Neural cell (in vitro differentiated cells): Measurements from ENCODE around the gene RASD2. TPM values are rescaled to one million over a fixed set of nuclear protein-coding genes. Genes with fewer than 3 reads are reported as not detected.

Experiments
- H2AFZ ChIP-seq: fragments of 200-600, 300-800 bp; sonication (generic), shearing (Covaris generic); 2 replicates; pipeline ENCODE4 v1.6.0; 2014; ENCODE audit warnings: low read depth, mild to moderate bottlenecking, antibody characterized with exemption, low read length, moderate library complexity
- H3F3A ChIP-seq: fragments of 200-600 bp; shearing (Covaris generic); 2 replicates; pipeline ENCODE4 v1.6.1; 2016; ENCODE audit warnings: mild to moderate bottlenecking, moderate library complexity, mixed read lengths, antibody characterized with exemption, low read length; ENCODE audit not compliant: insufficient read depth, poor library complexity, severe bottlenecking
- H3K27ac ChIP-seq: fragments of 200-600, 300-800 bp; sonication (generic), shearing (Covaris generic); 2 replicates; pipeline ENCODE4 v1.5.1; 2014; ENCODE audit warnings: mild to moderate bottlenecking, low read length, moderate library complexity
- H3K27me3 ChIP-seq: fragments of 300-800, 200-600 bp; sonication (generic), shearing (Covaris generic); 2 replicates; pipeline ENCODE4 v1.6.0; 2014; ENCODE audit warnings: mild to moderate bottlenecking, low read depth, low read length, moderate library complexity; ENCODE audit not compliant: insufficient read depth
- H3K36me3 ChIP-seq: fragments of 300-800, 200-600 bp; sonication (generic), shearing (Covaris generic); 2 replicates; pipeline ENCODE4 v1.5.1; 2014; ENCODE audit warnings: mild to moderate bottlenecking, antibody characterized with exemption, low read length, moderate library complexity; ENCODE audit not compliant: insufficient read depth
- H3K4me2 ChIP-seq: fragments of 300-800, 200-600 bp; sonication (generic), shearing (Covaris generic); 2 replicates; pipeline ENCODE4 v1.6.0; 2014; ENCODE audit warnings: mild to moderate bottlenecking, low read length
- H3K4me3 ChIP-seq: fragments of 300-800, 200-600 bp; sonication (generic), shearing (Covaris generic); 2 replicates; pipeline ENCODE4 v1.5.1; 2014; ENCODE audit warnings: mild to moderate bottlenecking, low read length, moderate library complexity
- H3K79me2 ChIP-seq: fragments of 200-600 bp; shearing (Covaris generic); replicated peaks from 2 replicates; pipeline ENCODE4 v1.6.0; 2014; ENCODE audit warnings: mild to moderate bottlenecking, low read length, moderate library complexity; ENCODE audit not compliant: insufficient read depth
- H3K9ac ChIP-seq: fragments of 300-800, 200-600 bp; sonication (generic), shearing (Covaris generic); 2 replicates; pipeline ENCODE4 v1.6.1; 2016; ENCODE audit warnings: mild to moderate bottlenecking, low read length, mixed read lengths
- H3K9me2 ChIP-seq: fragments of 200-600 bp; shearing (Covaris generic); 2 replicates; pipeline ENCODE4 v1.6.1; 2016; ENCODE audit warnings: mild to moderate bottlenecking, low read length, mixed read lengths; ENCODE audit not compliant: insufficient read depth
- H3K9me3 ChIP-seq: fragments of 200-600, 300-800 bp; sonication (generic), shearing (Covaris generic); 2 replicates; pipeline ENCODE4 v1.6.1; 2016; ENCODE audit warnings: mild to moderate bottlenecking, mixed run types, low read length, moderate library complexity, mixed read lengths
- H4K20me1 ChIP-seq: fragments of 200-600 bp; shearing (Covaris generic); 2 replicates; pipeline ENCODE4 v1.6.1; 2016; ENCODE audit warnings: mild to moderate bottlenecking, mixed run types; ENCODE audit not compliant: insufficient read depth
- EP300 ChIP-seq: fragments of 450-650 bp; conservative IDR thresholded peaks from 2 replicates; pipeline ENCODE4 v1.6.1; 2014; ENCODE audit warnings: antibody characterized with exemption, mild to moderate bottlenecking, moderate library complexity; ENCODE audit not compliant: poor library complexity, severe bottlenecking
- EZH2 ChIP-seq: fragments of 200-600, 300-800 bp; shearing (Covaris generic), sonication (generic); IDR thresholded peaks from 2 replicates; pipeline ENCODE4 v1.6.1; 2014; ENCODE audit warnings: antibody characterized with exemption, low read length, borderline replicate concordance, mild to moderate bottlenecking; ENCODE audit not compliant: insufficient read depth, poor library complexity, severe bottlenecking
- MXI1 ChIP-seq: fragments of 450-650 bp; conservative IDR thresholded peaks from 2 replicates; pipeline ENCODE4 v1.6.1; 2014; ENCODE audit warnings: antibody characterized with exemption, mild to moderate bottlenecking; ENCODE audit not compliant: poor library complexity, severe bottlenecking
- POLR2AphosphoS5 ChIP-seq: IDR thresholded peaks from 2 replicates; pipeline ENCODE4 v1.6.1; 2012
- RAD21 ChIP-seq: fragments of 450-650 bp; conservative IDR thresholded peaks from 2 replicates; pipeline ENCODE4 v1.6.1; 2014; ENCODE audit warnings: antibody characterized with exemption, mild to moderate bottlenecking, moderate library complexity
- SMC3 ChIP-seq: fragments of 450-650 bp; conservative IDR thresholded peaks from 2 replicates; pipeline ENCODE4 v1.6.1; 2014; ENCODE audit warnings: antibody characterized with exemption, mild to moderate bottlenecking, moderate library complexity; ENCODE audit not compliant: poor library complexity
- TAF1 ChIP-seq: IDR thresholded peaks from 2 replicates; pipeline ENCODE4 v1.6.1; 2012; ENCODE audit warnings: low read depth
- polyA plus RNA-seq: library from polyadenylated mRNA; depleted of rRNA; stranded (reverse); fragments of >200 nt; gene quantifications from 2 replicates; pipeline ENCODE4 v1.2.3, GENCODE V29; 2014
- TF ChIP-seq, protein P1 (sequence below): IDR thresholded peaks from 2 replicates; pipeline ENCODE4 v1.6.1; 2012; ENCODE audit warnings: borderline replicate concordance
- TF ChIP-seq, protein P2 (sequence below): fragments of 450-650 bp; IDR thresholded peaks from 2 replicates; pipeline ENCODE4 v1.5.1; 2014; ENCODE audit warnings: antibody characterized with exemption, mild to moderate bottlenecking, moderate library complexity; ENCODE audit not compliant: poor library complexity, severe bottlenecking

Gene RASD2
- polyA plus RNA-seq, 1 donor from 2014 or later: 0.14 TPM

DNA sequence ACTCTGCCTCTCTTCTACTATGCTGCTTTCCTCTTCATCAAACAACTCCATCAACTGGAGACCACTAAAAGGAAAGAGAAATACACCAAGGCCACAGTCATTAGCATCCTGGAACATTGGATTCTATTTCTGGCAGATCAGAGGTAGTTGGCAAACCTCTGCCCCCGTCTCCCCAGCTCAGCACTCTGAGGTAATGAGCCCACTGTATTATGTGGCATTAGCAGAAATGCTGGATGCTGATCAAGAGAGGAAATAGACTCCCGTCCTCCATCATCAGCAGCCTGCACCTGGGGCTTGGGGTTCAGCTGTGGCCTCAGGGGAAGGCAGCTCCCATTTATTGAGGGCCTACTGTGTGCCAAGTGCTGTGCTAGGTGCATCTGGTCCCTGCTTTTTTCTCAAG lies 9.0 kb upstream of the RASD2 start:
- H3K9ac ChIP-seq: no peak overlapping the region
- H3K4me2 ChIP-seq: no peak overlapping the region
- no peak overlapping the region for H3K4me3 ChIP-seq
- TF ChIP-seq, protein P1, sequence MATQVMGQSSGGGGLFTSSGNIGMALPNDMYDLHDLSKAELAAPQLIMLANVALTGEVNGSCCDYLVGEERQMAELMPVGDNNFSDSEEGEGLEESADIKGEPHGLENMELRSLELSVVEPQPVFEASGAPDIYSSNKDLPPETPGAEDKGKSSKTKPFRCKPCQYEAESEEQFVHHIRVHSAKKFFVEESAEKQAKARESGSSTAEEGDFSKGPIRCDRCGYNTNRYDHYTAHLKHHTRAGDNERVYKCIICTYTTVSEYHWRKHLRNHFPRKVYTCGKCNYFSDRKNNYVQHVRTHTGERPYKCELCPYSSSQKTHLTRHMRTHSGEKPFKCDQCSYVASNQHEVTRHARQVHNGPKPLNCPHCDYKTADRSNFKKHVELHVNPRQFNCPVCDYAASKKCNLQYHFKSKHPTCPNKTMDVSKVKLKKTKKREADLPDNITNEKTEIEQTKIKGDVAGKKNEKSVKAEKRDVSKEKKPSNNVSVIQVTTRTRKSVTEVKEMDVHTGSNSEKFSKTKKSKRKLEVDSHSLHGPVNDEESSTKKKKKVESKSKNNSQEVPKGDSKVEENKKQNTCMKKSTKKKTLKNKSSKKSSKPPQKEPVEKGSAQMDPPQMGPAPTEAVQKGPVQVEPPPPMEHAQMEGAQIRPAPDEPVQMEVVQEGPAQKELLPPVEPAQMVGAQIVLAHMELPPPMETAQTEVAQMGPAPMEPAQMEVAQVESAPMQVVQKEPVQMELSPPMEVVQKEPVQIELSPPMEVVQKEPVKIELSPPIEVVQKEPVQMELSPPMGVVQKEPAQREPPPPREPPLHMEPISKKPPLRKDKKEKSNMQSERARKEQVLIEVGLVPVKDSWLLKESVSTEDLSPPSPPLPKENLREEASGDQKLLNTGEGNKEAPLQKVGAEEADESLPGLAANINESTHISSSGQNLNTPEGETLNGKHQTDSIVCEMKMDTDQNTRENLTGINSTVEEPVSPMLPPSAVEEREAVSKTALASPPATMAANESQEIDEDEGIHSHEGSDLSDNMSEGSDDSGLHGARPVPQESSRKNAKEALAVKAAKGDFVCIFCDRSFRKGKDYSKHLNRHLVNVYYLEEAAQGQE: no peak
- TF ChIP-seq EP300: no peak
- no peak for TF ChIP-seq TAF1
- TF ChIP-seq EZH2: no peak
- TF ChIP-seq MXI1: no peak
- TF ChIP-seq RAD21: no peak
- no peak for TF ChIP-seq POLR2AphosphoS5
- TF ChIP-seq, protein P2, sequence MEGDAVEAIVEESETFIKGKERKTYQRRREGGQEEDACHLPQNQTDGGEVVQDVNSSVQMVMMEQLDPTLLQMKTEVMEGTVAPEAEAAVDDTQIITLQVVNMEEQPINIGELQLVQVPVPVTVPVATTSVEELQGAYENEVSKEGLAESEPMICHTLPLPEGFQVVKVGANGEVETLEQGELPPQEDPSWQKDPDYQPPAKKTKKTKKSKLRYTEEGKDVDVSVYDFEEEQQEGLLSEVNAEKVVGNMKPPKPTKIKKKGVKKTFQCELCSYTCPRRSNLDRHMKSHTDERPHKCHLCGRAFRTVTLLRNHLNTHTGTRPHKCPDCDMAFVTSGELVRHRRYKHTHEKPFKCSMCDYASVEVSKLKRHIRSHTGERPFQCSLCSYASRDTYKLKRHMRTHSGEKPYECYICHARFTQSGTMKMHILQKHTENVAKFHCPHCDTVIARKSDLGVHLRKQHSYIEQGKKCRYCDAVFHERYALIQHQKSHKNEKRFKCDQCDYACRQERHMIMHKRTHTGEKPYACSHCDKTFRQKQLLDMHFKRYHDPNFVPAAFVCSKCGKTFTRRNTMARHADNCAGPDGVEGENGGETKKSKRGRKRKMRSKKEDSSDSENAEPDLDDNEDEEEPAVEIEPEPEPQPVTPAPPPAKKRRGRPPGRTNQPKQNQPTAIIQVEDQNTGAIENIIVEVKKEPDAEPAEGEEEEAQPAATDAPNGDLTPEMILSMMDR: no peak
- TF ChIP-seq SMC3: no peak
- H3K27me3 ChIP-seq: no peaks in the 10 kb centered on the region
- no peaks in the 10 kb centered on the region for H3K79me2 ChIP-seq
- no peaks in the 10 kb centered on the region for H4K20me1 ChIP-seq
- no peak overlapping the region for H3K27ac ChIP-seq
- H3F3A ChIP-seq: no peaks in the 10 kb centered on the region
- H3K9me3 ChIP-seq: no peaks in the 10 kb centered on the region
- H3K36me3 ChIP-seq: no peaks in the 10 kb centered on the region
- H2AFZ ChIP-seq: no peak overlapping the region
- no peaks in the 10 kb centered on the region for H3K9me2 ChIP-seq

DNA sequence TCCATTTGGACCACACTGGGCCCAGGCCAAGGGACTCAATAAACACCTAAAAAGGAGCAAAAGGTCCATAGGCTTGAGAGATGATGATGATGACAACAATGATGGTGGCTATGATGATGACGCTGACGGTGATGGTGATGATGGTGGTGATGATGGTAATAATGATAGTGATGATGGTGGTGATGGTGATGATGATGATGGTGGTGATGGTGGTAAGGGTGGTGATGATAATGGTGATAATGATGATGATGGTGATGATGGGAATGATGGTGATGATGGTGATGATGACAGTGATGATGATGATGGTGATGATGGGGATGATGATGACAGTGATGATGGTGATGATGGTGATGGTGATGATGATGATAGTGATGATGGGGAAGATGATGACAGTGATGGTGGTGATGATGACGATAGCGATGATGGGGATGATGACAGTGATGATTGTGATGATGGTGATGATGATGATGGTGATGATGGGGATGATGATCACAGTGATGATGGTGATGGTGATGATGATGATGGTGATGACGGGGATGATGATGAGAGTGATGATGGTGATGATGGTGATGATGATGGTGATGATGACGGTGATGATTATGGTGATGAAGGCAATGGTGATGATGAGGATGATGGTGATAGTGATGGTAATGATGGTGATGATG lies 7.1 kb upstream of the RASD2 start:
- Histone ChIP-seq H3K9me3 (no peaks in the 10 kb centered on the region), H3K9me2 (no peaks in the 10 kb centered on the region), H3K36me3 (no peaks in the 10 kb centered on the region), H3K27ac (no peak overlapping the region), H3K4me2 (no peak overlapping the region), H2AFZ (no peak overlapping the region), H3K9ac (no peak overlapping the region), H3K79me2 (no peaks in the 10 kb centered on the region), H3K4me3 (no peak overlapping the region), H3F3A (no peaks in the 10 kb centered on the region), H4K20me1 (no peaks in the 10 kb centered on the region), H3K27me3 (no peaks in the 10 kb centered on the region)
- TF ChIP-seq, protein P2: no peak
- TF ChIP-seq MXI1 (no peak), EZH2 (no peak), POLR2AphosphoS5 (no peak), TAF1 (no peak), EP300 (no peak)
- TF ChIP-seq, protein P1: no peak
